ENCODE data around the gene POM121L2. TPM values are rescaled to one million over a fixed set of nuclear protein-coding genes. Genes with fewer than 3 reads are reported as not detected.

The POM121L2 gene
- total RNA-seq, 1 donor from 2014 or later = not detected

GRCh38 chr6:27263886-27264285, 48.2 kb downstream of the POM121L2 start:
- ATAC-seq (ENCODE audit: low read depth) = no peak
- no peaks in the 10 kb centered on the region for H3K4me1 Mint-ChIP-seq
- H3K9me3 Mint-ChIP-seq = peaks cover 3% of the 10 kb centered on the region
- DNase-seq = no peak
- intact Hi-C loops (cut with micrococcal nuclease) = no loop called here
- H3K4me3 Mint-ChIP-seq = no peak overlapping the region
- ChIA-PET CTCF (interaction anchor here (1.0 kb wide), 1 partner anchor 9 kb away, joined by 3 read pairs; no protein-coding TSS in a partner anchor), POLR2A (no interaction called here)
- no peaks in the 10 kb centered on the region for H3K36me3 Mint-ChIP-seq (ENCODE audit: low read depth)
- H3K27me3 Mint-ChIP-seq = peaks cover 52% of the 10 kb centered on the region
- no peak overlapping the region for H3K27ac Mint-ChIP-seq
- no peak for TF ChIP-seq CTCF (IDR thresholded peaks at IDR 0.05)

- intact Hi-C loops (cut with micrococcal nuclease) = no loop called here
- peaks cover 3% of the 10 kb centered on the region for H3K9me3 Mint-ChIP-seq
- ATAC-seq (ENCODE audit: low read depth) (no peak), DNase-seq (no peak)
- no peaks in the 10 kb centered on the region for H3K4me1 Mint-ChIP-seq
- ChIA-PET POLR2A (interaction anchor here (0.6 kb wide), 1 partner anchor 1887 kb away, joined by 4 read pairs; no protein-coding TSS in a partner anchor), CTCF (no interaction called here)
- peaks cover 42% of the 10 kb centered on the region for H3K27me3 Mint-ChIP-seq
- no peak overlapping the region for H3K4me3 Mint-ChIP-seq
- TF ChIP-seq CTCF (IDR thresholded peaks at IDR 0.05) = no peak
- H3K27ac Mint-ChIP-seq = no peak overlapping the region
- H3K36me3 Mint-ChIP-seq (ENCODE audit: low read depth) = no peaks in the 10 kb centered on the region
Measured at GRCh38 chr6:27260836-27261375, 51.2 kb downstream of the POM121L2 start.

- ChIA-PET POLR2A (no interaction called here), CTCF (no interaction called here)
- DNase-seq = no peak
- intact Hi-C loops (cut with micrococcal nuclease) = no loop called here
- TF ChIP-seq CTCF (IDR thresholded peaks at IDR 0.05) = no peak
- Mint-ChIP-seq H3K9me3 (peaks cover 3% of the 10 kb centered on the region), H3K27me3 (peaks cover 45% of the 10 kb centered on the region), H3K4me1 (no peaks in the 10 kb centered on the region), H3K4me3 (no peak overlapping the region), H3K36me3 (ENCODE audit: low read depth) (no peaks in the 10 kb centered on the region), H3K27ac (no peak overlapping the region)
- ATAC-seq (ENCODE audit: low read depth) = no peak
Measured at GRCh38 chr6:27260369-27260768, 51.7 kb downstream of the POM121L2 start.

Other genes starting within 250 kb of the POM121L2 start
- gene PRSS16, start 64.6 kb downstream of the POM121L2 start, total RNA-seq = 0.73 and 0.91 TPM in 2 replicates
- 4.8 and 5.9 TPM in 2 replicates for gene ZNF391, start 76.5 kb upstream of the POM121L2 start, total RNA-seq
- gene ZNF184, start 160.8 kb upstream of the POM121L2 start, total RNA-seq = 8.1 and 8.6 TPM in 2 replicates

Measured in activated B cell treated with CpG ODN at 0.5 μM for 24 hours (primary cell).